HG02970 (cell line): ENCODE measurements around the gene REG4.
"Not testable (repeated sequence)": the region's sequence is repeated elsewhere in the genome, so short reads cannot be mapped to it uniquely, and the experiment has no call there.

Experiments
- ATAC-seq: cut with Tn5 transposase; IDR thresholded peaks from one replicate; pipeline ENCODE4 v1.9.1; 2021; ENCODE audit warnings: mild to moderate bottlenecking, moderate library complexity, moderate number of reproducible peaks; ENCODE audit not compliant: unreplicated experiment, low FRiP score

Gene REG4

DNA sequence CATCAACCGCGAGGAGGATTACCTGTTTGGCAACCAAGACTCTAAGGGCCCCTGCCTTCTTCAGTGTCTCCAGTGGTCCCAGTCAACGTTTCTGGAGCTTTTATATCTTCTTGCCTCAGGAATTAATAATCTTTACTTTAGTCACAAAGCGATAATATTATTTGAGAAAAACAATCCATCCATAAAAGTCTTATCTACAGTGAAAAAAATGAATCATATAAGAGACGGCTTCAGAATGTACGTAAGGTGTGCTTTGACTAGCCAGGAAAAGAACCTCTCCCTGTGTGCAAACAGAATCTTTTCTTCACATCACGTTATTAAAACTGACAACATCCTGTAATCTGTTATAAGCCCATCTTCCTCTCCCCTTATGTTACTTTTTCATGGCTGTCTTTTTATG lies at the start of gene REG4:
Gene REG4, minus strand, starts transcription at position 74 of the 400 bp plus-strand sequence. CDS start 2,691 bp downstream, outside the sequence.
- no peak for ATAC-seq

DNA sequence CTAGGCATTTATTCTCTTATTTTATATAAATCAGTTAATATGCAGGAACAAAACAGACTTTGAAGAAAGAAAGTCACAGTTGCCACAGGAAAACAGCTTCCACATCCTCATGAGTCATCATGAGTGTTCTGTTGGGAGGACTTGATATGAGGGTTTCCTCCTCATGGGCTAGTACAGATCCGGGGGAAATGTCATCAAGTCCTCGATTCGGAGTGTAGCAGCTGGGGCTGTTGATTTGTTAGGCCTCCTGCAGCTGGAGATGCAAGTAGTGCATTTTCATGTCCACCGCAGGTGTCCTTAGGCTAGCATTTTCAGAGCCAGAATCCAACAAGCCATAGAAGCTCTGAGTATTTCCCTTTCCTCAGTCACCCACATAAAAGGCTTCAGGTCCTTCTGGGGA lies 48.4 kb upstream of the REG4 start:
- no peak for ATAC-seq

DNA sequence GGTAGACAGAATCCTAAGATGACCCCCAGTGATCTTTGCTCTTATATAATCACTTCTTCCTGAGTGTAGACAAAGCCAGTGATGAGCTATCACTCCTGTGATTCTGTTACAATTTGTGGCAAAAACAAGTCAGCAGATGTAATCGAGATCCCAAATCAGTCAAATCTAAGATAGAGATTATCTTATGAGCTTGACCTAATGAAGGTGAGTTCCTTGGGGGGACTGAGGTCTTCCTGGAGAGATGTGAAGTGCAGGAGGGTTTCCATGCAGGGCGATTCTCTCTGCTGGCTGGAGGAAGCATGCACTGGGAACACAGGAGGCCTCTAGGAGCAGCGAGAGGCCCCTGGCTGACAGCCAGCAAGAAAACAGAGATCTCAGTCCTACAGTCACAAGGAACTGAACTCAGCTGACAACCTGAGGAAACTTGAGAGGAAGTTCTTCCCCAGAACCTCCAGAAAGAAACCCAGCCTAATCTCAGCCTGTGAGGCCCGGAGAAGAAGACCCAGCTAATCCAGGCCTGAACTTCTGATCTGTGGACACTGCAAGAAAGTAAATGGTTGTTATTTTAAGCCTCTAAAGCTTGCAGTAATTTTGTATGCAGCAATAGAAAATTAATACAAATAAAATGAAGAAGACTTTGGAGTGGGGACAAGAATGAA lies 47.4 kb upstream of the REG4 start:
- ATAC-seq, result not testable (repeated sequence)

DNA sequence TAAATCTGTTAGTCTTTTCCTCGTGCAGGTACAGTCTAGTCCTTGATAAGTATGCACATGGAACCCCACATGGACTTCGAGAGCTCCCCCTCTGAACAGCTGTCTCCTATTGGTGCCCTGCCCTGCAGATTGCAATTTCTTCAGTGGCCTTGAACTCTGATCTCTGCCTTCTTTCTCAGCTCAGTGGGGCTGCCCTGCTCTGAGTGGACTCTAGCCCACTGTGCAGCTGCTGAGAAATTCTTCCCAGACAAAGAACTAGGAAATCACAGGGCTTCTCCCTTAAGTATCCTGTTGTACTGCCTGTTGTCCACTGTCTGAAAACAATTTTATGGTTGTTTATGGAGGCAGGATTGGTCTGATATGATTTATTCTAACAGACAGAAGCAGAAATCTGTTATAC lies 46.9 kb upstream of the REG4 start:
- no peak for ATAC-seq

DNA sequence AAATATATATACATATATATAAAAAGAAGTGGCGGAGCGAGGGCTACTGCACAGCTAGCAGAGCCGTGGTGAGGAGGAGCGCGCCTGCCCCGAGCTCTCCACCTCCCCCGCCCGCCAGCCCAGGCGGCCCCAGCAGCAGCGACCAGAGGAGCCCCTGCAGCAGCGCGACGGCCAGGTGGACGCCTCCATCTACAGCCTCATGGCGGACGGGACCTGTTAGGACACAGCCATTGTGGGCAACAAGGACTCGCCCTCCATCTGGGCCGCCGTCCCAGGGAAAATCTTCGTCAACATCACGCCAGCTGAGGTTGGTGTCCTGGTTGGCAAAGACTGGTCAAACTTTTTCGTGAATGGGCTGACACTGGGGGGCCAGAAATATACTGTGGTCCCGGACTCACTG lies 41.9 kb upstream of the REG4 start:
- no peak for ATAC-seq

DNA sequence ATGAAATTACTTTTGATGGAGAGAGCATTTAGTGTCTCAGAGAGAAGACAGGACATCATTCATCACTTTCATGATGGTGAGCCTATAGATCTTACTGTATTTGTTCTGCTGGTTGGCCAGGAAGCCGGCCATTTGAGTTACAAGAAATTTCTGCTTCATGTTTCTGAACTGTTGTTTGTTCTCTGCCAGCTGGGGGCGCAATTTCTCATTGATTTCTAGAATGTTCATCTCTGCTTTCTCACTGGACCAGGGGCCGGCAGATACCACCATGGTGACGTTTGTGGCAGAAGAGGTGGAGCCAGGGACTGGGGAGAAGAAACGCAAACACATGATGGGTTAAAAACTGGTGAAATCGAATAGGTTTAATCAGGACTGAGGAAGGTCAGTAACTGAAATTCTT lies 32.9 kb upstream of the REG4 start:
- ATAC-seq, result not testable (repeated sequence)

DNA sequence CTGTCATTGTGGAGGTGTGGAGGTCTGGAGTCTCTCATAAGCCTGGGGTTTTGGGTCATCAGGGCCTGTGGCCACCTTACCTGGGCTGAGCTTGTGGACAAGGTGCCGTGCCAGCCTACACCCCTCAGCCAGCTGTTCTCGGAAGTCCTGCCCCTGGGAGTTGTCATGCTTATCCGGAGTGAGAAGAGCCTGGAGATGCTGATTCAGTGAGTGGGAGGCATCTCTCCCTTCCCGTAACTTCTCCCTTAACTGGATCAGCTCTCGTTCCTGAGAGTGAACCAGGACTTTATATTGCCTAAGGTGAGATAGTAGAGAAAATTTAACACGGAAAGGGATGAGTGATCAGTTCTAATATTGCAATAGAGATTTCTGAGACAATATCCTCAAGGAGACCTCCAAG lies 30.0 kb upstream of the REG4 start:
- ATAC-seq, result no peak

DNA sequence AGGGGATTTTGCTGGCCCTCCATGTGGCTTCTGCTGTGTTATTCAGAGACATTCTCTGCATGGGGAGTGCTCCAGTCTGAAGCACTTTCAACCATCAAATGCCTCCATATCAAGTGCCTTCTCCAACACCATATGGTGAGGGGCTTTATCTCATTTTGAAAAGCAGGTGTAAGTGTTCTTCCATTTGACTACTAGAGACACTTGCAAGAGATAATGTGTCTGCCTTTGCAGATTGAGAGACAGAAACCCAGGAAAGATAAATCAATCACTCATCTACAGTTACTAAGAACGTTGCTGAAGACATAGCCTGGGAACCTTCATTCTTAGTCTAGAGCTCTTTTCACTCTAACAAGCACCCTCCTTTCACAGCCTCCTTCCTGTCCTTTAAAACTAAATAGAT lies 29.5 kb upstream of the REG4 start:
- ATAC-seq, result no peak

DNA sequence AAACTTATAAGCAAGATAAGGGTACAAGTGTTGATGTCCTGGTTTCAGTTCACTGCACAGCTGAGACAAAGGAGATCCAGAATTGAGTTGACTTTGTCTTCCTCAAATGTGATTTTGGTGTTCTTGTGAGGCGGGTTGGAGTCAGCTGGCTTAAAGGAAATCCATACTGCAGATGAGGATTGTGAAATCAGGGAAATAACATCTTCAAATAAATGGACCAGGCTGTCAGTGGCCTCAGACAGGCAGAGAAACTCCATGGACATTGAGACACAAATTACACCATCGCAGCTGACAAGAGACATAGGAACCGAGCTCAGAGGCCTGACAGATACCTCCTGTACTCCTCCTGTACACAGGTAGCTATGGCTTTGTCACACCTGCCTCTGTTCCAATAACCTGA lies 27.0 kb upstream of the REG4 start:
- ATAC-seq, result no peak

DNA sequence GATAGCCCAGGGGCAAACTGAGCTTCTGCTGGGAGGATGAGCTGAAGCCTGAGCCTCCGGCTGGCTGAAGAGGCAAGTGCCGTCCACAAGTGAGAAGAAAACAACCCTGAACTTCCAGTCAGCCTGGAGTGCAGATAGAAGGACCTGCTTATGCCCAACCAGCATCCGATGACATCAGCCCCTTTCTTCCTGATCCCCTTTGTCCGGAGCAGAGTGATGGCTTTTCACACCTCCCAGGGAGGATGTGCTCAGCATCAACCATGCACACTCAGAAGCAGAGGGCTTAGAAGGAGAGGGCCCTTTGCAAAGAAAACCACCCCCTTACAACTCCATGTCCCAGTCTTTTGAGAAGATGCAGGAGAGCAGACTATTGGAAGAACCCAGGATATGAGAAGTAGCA lies 23.7 kb upstream of the REG4 start:
- no peak for ATAC-seq

DNA sequence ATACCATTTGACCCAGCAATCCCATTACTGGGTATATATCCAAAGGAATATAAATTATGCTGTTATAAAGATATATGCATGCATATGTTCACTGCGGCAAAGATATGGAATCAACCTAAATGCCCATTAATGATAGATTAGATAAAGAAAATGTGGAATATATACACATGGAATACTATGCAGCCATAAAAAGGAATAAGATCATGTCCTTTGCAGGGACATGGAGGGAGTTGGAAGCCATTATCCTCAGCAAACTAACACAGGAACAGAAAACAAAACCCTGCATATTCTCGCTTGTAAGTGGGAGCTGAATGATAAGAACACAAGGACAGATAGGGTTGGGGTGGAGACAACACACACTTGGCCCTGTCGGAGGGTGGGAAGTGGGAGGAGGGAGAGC lies 19.8 kb upstream of the REG4 start:
- no peak for ATAC-seq

DNA sequence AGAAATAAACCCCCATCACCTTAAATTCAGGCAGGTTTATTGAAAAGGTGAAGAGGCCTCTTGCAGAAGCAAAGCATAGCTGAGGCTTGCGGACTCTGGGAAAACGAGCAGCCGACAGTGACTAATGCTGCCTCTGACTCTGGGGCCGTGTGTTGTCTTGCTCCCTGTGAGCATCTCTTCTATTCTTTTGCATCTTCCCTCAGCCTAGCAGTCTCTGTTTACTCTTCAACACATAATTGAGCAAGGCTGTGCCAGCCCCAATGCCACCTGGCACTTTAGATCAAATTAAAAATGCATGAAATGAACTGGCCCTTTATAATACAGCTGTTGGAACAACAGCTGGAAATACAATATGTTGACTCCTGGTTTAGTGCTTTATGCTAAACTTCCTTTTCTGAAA lies 18.4 kb upstream of the REG4 start:
- ATAC-seq, result no peak

DNA sequence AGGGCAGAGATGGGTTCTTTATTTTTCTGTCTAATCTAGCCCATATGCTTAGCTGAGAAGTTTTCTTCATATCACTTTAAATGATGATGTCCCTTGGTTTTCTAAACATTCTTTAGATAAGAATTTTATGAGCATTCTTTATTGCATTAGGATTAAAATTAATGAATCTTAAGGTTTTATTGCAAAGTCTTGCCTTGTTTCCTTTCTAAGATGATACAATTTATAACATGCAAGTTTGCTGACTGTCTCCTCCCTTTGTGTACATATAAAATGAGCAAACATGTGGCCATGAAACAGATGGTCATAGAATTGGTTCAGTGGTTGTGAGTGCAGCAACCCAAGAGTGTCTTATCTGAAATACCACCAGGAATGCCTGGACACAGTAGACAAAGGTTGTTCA lies 17.7 kb upstream of the REG4 start:
- not testable (repeated sequence) for ATAC-seq

DNA sequence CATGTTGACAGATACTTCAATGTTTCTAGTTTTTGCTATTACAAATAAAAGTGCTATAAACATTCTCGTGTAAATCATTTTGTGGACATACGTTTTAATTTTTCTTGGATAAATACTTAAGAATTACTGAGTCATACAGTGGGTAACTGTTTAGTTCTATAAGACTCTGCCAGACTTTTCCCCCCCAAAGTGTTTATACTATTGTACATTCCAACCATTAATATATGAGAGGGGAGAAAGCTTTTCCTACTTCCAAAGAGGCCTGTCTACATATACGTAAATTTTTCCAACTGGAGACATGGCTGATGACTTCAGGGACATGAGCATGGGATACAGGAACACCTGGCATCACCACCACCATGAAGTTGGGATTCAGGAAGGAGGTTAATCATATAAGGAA lies 17.0 kb upstream of the REG4 start:
- ATAC-seq, result no peak

DNA sequence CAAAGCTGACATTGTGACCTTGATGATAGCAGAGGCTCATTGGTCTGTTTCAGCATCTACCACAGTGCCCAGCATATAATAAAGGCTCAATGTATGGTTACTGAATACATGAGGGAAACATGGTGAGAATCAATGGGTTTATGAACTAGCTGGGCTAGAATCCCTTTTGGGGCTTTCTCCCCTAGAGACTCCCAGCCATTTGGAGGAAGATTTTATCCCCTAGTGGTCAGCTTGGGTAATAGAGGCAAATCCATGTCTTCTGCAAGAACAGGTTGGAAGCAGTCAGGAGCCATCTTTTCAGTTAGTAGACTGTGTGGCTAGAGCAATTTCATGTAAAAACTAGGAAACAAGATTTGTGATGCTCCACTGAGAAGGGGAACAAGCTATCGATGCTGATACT lies 15.8 kb upstream of the REG4 start:
- ATAC-seq, result no peak

DNA sequence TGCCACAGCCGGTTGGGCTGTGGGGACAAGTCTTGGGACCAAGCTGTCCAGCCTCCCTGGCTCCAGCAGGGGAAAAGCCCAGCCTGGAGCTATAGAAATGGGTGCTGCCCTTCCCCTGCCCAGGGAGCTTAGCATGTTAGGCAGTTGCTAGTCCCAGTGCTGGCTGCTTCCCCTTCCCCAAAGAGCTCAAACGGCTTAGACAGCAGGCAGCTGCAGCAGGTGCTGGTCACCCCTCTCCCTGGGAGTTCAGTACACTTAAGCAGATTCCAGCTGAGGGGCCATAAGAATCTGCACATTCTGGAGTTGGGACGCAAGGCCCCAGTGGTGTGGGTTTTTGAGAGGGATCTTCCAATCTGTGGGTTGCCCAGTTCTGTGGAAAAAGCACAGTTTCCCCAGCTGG lies 11.1 kb upstream of the REG4 start:
- no peak for ATAC-seq

DNA sequence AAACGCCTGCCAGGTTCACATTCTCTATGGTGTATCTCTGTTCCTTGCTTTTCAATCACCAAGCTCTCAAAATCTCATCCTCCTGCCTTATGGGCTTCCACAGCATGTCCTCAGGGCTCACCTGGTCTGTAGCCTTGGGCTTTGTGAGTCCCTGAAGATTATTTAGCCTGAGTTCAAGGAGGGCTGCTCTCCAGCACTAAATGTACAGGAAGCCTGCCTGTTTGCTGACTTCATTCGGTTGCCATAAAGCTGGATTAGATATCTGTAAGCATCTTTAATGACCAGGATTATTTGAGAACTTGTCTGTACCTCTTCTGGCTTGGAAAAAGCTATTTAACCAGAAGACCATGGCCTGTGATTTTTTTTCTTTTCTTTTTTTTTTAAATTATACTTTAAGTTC lies 6.9 kb upstream of the REG4 start:
- ATAC-seq, result no peak

DNA sequence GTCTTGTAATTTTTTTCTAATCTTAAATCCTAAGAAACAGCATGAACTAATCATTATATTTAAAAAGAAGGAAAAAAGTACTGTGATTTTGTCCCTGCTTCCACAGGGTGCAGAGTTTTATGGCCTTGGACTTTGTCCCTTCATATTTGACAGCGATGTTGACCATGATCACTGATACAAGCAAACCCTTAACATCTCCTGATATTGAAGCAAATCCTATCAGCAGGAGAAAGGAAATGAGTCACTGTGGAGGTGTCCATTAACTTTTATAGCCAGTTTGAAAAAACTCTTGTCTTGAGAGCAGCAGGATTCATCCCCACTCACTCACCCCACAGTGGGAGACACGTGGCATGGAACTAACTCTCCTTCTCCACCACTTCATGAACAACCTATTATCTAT lies 5.1 kb upstream of the REG4 start:
- ATAC-seq, result no peak

DNA sequence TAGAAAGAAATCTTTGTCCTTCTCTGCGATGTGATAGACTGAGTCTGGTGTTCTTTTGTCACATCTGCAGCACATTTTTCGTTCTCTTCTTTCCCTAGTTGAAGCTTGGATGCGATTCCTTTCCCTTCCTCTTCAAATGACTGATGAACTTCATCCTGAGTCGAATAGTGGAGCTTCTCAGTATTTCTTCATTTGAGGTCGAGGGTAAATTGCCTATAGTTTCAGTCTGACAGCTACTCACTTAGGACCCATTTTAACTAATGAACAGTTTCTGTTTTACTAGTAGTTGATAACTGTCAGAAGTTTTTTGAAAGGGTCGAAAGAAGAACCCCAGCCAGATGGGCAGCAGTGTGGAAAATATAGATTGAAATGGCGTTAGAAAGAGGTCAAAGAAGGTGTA lies 4.7 kb upstream of the REG4 start:
- ATAC-seq, result no peak

DNA sequence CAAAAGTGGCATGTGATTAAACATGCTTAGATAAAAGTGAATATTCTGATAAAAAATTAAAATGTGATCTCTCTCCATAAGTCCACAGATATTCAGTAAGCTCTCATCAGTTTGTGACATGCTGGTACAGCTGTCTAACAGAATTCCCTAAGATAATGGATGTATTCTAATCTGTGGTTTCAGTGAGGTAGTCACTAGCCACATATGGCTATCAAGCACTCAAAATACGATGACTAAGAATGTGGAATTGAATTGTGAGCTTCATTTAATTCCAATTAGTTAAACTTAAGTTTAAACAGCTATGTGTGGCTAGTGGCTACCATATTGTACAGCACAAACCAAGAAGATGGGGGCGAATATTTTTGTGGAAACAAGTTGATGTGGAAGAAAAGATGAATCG lies 4.1 kb upstream of the REG4 start:
- no peak for ATAC-seq

DNA sequence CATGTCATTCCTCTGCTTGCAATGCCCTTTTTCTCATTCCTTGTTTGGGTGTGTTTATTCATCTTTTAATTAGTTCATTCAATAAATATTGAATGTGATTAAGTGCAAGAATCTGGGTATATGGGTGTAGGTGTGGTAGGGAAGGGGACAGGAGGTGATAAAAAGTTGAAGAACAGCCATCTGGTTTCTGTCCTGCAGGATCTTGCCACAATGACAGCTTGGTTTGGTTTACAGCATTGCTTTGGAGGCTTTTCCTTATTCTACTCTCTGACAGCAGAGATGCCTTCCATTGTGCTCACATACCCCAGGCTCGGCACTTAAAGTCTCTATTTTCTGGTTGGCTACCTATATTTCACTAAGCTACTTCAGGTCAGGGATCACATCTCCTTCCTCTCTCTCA lies 3.0 kb upstream of the REG4 start:
- no peak for ATAC-seq

DNA sequence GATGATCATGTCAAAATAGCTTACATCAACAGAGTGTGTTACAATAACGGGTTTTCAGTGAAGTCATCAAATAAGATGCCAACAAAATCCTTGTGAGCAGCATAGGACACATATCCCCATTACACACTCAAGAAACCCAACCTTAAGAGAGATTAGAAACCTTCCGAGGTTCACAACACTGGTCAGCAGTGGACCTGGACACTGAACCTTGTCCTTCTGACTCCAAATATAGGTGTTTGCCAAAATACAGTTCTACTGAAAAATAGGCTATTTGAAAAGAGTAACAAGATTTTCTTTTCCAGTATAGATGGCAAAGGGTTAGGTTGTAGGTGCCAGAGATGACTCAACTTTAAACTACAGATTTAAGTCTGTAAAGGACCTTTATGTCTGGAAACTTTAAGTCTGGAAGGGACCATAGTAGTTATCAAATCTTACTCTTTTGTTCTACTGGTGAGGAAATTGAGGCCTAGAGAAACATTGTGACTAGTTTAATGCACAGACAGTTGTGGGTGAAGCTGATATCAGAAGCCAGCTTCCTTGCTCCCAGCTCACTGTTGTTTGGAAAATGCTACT lies 811 bp upstream of the REG4 start:
- no peak for ATAC-seq
